Astrocyte of the spinal cord (primary cell): ENCODE data around the gene EME1.
A peak's percentile ranks its signal among the peaks of the same experiment; 100 is the strongest.

Experiments used
- DNase-seq: peaks from one replicate; pipeline ENCODE4 v3.0.0; 2011; ENCODE audit warnings: low read depth, low spot score
- H3K4me3 ChIP-seq: 2 replicates; pipeline ENCODE4 v1.5.1; 2011; ENCODE audit warnings: low read depth, mild to moderate bottlenecking, low read length, moderate library complexity
- in situ Hi-C: cut with HindIII; loops from 2 replicates; pipeline ENCODE4 v1.10.0; 2017; ENCODE audit warnings: low sequenced_read_pairs
- TF ChIP-seq, protein P1 (sequence below): IDR thresholded peaks from 2 replicates; pipeline ENCODE4 v1.5.1; 2012; ENCODE audit warnings: low read depth, mild to moderate bottlenecking, low read length, inconsistent platforms

Gene EME1

DNA sequence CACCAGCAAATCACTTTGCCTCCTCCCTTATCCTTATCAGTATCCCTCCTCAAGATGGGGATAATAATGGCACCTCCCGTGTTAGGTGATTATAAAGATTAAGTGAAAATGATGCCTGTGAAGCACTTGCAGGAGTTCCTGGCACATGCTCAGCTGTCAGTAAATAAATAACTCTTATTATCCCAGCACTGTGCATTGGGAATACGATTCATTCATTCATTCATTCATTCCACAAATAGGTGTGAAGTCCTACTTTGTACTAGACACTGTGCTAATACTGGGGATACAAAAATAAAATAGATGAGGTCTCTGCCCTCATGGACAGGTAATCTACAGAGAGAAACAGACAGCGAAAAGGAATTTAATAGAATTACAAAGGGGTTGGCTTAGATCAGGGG lies 25.1 kb upstream of the EME1 start:
- no peak for DNase-seq
- TF ChIP-seq, protein P1, sequence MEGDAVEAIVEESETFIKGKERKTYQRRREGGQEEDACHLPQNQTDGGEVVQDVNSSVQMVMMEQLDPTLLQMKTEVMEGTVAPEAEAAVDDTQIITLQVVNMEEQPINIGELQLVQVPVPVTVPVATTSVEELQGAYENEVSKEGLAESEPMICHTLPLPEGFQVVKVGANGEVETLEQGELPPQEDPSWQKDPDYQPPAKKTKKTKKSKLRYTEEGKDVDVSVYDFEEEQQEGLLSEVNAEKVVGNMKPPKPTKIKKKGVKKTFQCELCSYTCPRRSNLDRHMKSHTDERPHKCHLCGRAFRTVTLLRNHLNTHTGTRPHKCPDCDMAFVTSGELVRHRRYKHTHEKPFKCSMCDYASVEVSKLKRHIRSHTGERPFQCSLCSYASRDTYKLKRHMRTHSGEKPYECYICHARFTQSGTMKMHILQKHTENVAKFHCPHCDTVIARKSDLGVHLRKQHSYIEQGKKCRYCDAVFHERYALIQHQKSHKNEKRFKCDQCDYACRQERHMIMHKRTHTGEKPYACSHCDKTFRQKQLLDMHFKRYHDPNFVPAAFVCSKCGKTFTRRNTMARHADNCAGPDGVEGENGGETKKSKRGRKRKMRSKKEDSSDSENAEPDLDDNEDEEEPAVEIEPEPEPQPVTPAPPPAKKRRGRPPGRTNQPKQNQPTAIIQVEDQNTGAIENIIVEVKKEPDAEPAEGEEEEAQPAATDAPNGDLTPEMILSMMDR: no peak
- H3K4me3 ChIP-seq: no peak overlapping the region
- in situ Hi-C loops: no loop called here

DNA sequence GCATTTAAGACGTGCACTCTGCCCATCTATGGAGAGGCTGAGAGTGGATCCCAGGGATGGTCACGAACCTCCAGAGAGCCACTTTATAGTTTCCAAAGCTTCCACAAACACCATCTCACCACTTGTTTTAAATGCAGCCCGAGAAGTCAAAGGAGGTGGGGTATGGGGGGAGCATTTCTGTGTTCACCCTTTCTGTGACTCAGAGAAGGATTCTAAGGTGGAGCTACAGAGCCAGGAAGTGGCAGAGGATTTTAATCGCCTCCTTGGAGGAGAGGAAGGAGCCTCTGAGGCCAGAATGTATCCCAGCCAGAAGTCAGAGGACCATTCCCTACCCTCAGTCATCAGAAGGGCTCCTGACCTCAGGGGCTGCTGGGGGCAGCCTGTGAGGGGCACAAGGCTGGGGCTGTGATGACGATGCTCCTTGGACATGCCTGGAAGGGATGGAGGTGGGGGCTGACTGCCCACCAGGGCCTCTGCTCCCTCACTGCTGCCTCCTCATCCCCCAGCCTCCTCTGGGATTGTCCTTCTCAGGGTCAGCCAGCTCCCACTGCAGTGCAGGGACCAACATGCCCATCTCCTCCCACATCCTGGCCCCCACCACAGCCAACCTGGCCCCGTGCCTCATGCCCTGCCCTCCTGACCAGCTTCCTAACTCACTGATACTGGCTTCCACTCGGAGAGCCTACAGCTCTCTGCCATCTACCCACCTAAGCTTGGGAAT lies 24.3 kb upstream of the EME1 start:
- no peak overlapping the region for H3K4me3 ChIP-seq
- DNase-seq: peak; percentile 42

DNA sequence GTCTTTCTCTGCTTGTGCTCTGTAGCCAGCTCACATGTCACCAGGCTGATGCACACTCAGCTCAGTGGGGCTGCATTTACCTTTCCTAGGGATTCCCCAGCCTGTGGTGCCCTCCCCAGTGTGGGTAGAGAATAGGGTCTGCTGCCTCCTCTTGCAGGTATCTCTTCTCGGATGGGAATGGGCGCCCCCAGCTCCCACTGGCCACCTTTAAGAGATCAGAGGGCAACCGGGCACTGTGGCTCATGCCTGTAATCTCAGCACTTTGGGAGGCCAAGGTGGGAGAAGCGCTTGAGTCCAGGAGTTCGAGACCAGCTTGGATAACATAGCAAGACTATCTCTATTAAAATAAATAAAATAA lies 23.8 kb upstream of the EME1 start:
- no peak for DNase-seq
- in situ Hi-C loops: no loop called here
- no peak overlapping the region for H3K4me3 ChIP-seq
- TF ChIP-seq, protein P1: no peak

More for the DNA sequence above, 24.3 kb upstream of the EME1 start:
- in situ Hi-C loops: no loop called here
- TF ChIP-seq, protein P1: no peak

DNA sequence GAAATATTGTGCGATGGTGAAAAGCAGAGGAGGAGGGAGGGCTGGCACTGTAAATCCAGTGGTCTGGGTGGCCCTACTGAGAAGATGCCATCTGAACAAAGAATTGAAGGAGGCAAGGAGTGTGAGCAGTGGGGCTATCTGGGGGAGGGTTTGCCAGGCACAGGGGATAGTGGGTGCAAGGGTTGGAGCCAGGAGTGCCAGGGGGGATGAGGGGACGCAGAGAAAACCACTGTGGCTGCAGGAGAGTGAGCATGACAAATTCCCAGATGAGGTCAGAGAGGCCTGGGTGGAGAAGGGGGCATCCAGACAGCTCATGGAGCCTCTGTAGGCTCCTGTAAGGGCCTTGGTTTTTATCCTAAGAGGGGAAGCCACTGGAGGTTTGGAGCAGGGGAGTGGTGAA lies 22.3 kb upstream of the EME1 start:
- in situ Hi-C loops: no loop called here
- TF ChIP-seq, protein P1: no peak
- no peak for DNase-seq
- no peak overlapping the region for H3K4me3 ChIP-seq

DNA sequence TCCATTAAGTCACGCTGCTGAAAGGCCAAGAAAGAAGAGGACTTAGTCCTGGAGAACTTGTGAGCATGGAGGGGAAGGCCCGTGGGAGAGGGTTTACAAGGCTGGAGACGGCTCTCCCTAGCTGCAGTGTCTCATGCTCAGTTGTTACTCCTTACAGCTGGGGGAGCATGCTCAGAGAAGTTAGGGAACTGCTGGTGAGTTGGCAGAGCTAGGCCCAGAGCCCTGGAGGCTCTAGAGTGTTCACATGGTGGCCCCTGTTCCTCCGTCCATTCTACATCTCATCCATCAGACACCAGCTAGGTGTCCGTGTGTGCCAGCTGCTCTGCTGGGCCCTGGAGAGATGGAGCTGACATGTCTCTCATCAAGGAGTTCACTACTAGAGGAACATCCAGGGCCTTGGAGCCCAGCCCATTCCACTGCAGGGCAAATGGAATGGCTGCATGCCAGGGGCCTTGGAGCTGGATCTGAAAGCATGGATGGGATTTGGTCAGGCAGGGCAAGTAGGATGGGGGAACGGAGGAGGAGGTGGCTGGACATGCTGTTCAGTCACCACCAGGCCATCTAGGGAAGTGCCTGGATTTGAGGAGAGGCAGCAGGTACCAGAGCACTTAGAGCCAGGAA lies 20.8 kb upstream of the EME1 start:
- in situ Hi-C loops: no loop called here
- TF ChIP-seq, protein P1: no peak
- no peak overlapping the region for H3K4me3 ChIP-seq
- no peak for DNase-seq

DNA sequence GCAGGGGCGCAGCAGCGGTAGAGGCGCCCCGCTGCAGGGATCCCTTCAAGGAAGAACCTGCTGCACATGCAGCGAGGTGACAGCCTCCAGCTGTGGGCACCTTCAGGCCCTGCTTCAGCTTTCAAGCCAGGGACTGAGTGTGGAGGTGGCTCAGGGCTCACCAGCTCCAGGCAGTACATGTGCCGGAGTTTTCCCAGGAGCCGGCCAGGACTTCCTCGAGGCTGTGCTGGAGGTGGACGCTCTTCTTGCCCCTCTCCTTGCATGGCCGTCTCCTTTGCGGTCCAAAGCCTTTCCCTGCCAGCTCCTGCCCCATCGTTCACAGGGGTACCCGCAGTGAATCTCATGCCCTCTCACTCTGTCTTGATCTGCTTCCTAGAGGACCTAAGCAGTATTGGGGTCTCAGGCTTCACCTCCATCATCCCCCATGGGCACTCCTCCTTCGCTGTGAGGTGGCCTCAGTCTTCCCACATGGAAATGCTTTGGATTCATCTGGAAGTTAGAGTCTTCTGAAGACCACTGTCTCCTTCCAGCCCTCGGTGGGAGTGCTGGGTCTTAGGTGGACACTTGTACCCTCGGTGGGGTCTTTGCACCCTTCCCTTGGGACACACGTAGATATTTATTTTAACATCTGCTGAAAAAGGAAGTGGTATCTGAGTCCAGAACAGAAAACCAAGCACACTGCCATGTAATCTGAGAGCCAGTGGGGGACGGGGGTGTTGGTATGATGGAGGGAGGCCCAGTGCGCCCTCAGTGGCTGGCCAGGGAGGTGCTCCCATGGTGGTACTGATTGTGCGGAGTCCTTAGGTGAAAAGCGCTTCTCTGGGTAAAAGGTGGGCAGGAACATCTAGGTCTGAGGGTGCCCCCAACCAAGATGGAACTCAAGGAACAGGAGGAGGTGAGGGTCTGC lies 20.1 kb upstream of the EME1 start:
- H3K4me3 ChIP-seq: no peak overlapping the region
- in situ Hi-C loops: no loop called here
- TF ChIP-seq, protein P1: no peak
- no peak for DNase-seq
